Gastroesophageal sphincter (tissue), 4 donors: Measurements from ENCODE around the gene DUSP16. TPM values are rescaled to one million over a fixed set of nuclear protein-coding genes. Genes with fewer than 3 reads are reported as not detected.

ENCODE experiments used
- ATAC-seq: fragments of 150-250 bp; one replicate; pipeline ENCODE4 v1.9.1; 2016; ENCODE audit warnings: mild to moderate bottlenecking, moderate library complexity
- H3K27ac ChIP-seq, 4 donors: fragments of 200-600 bp; sonication (generic) in 3 of 4; 1 replicate in 3 of 4; 2 replicates in 1 of 4; pipeline ENCODE4 v1.5.1; 2016 to 2019
- H3K27me3 ChIP-seq: fragments of 200-600 bp; sonication (generic); one replicate; pipeline ENCODE4 v1.5.1; 2019
- H3K36me3 ChIP-seq, 2 donors: fragments of 200-600 bp; sonication (generic); one replicate each; pipeline ENCODE4 v1.5.1; 2019; ENCODE audit warnings: control low read depth in 1 of 2
- H3K4me1 ChIP-seq, 3 donors: fragments of 200-600 bp; sonication (generic); 1 replicate in 2 of 3; 2 replicates in 1 of 3; pipeline ENCODE4 v1.5.1; 2016 to 2019; ENCODE audit warnings: control low read depth in 2 of 3
- H3K4me3 ChIP-seq, 2 donors: fragments of 200-600 bp; sonication (generic); one replicate each; pipeline ENCODE4 v1.5.1; 2019; ENCODE audit warnings: mild to moderate bottlenecking in 1 of 2, moderate library complexity in 1 of 2
- H3K9me3 ChIP-seq, 3 donors: fragments of 200-600 bp; sonication (generic); one replicate each; pipeline ENCODE4 v1.5.1; 2017 to 2019; ENCODE audit warnings: control low read depth in 2 of 3
- EP300 ChIP-seq: sonication (generic); formaldehyde crosslinking; IDR thresholded peaks from one replicate; pipeline ENCODE4 v1.6.1; 2017; ENCODE audit warnings: antibody characterized with exemption, mild to moderate bottlenecking
- POLR2A ChIP-seq, 2 donors: fragments of 450-650 bp; IDR thresholded peaks; one replicate each; pipeline ENCODE4 v1.6.1; 2017; ENCODE audit warnings: antibody characterized with exemption in 2 of 2, mild to moderate bottlenecking in 2 of 2, moderate library complexity in 1 of 2
- POLR2AphosphoS5 ChIP-seq: sonication (generic); formaldehyde crosslinking; IDR thresholded peaks from one replicate; pipeline ENCODE4 v1.6.1; 2017; ENCODE audit warnings: antibody characterized with exemption
- WGBS, 2 donors: methylation state at CpG; one replicate each; pipeline ENCODE4 v1.1.5; 2018; ENCODE audit warnings: low coverage in 1 of 2; 5-methylcytosine and 5-hydroxymethylcytosine counted together
- total RNA-seq, 4 donors: library from RNA; depleted of rRNA; stranded (reverse); fragments of >200 nt; gene quantifications; one replicate each; pipeline ENCODE4 v1.1.0, GENCODE V29; 2016
- TF ChIP-seq, protein P1 (sequence below), 4 experiments: fragments of 200-600 bp in 2 of 4; fragments of 450-650 bp in 2 of 4; sonication (generic) in 1 of 4; IDR thresholded peaks; one replicate each; pipeline ENCODE4 v1.5.1; 2017 to 2019; ENCODE audit warnings: antibody characterized with exemption in 4 of 4, mild to moderate bottlenecking in 2 of 4, moderate library complexity in 2 of 4

DUSP16 gene
- total RNA-seq, 4 donors from 2014 or later, result 14.7 to 20.1 (median 17.1) TPM

- Histone ChIP-seq H3K4me3 (no peak overlapping the region), H3K27me3 (no peaks in the 10 kb centered on the region), H3K36me3 (peaks cover 0 to 42% of the 10 kb centered on the region in 2 donors), H3K27ac (no peak overlapping the region), H3K9me3 (no peaks in the 10 kb centered on the region), H3K4me1 (peaks cover 0 to 25% (median 0%) of the 10 kb centered on the region in 3 donors)
- TF ChIP-seq POLR2A (IDR thresholded peaks at IDR 0.05) (no peak), POLR2AphosphoS5 (no peak), EP300 (no peak)
- TF ChIP-seq, protein P1, sequence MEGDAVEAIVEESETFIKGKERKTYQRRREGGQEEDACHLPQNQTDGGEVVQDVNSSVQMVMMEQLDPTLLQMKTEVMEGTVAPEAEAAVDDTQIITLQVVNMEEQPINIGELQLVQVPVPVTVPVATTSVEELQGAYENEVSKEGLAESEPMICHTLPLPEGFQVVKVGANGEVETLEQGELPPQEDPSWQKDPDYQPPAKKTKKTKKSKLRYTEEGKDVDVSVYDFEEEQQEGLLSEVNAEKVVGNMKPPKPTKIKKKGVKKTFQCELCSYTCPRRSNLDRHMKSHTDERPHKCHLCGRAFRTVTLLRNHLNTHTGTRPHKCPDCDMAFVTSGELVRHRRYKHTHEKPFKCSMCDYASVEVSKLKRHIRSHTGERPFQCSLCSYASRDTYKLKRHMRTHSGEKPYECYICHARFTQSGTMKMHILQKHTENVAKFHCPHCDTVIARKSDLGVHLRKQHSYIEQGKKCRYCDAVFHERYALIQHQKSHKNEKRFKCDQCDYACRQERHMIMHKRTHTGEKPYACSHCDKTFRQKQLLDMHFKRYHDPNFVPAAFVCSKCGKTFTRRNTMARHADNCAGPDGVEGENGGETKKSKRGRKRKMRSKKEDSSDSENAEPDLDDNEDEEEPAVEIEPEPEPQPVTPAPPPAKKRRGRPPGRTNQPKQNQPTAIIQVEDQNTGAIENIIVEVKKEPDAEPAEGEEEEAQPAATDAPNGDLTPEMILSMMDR (IDR thresholded peaks at IDR 0.05), result no peak
- 70 to 73% methylated on average over 4 of the region's 4 CpGs for WGBS, 2 donors
- ATAC-seq, result no peak
Observed at GRCh38 chr12:12519354-12519998, 43.2 kb downstream of the DUSP16 start.

DNA sequence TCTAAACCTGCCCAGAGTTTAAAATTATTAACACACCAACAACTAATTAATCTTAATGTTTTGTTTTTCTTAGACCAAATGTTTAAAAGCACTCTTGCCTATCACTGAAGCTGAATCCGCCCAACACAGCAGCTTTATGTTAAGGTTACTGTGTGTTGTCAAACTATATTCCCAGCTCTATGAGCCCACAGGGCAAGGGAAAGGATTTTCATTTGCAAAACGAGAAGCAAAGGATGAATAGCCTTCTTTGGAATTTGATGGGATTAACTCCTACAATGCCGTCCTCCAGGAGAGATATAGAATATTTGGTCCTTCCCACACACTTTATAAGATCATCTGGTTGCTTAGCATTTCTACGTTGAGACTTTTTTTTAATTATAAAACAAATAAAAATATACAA, 43.7 kb downstream of the DUSP16 start:
- Histone ChIP-seq H3K27me3 (no peaks in the 10 kb centered on the region), H3K27ac (no peak overlapping the region)
- 40 to 56% methylated on average over 4 of the region's 4 CpGs for WGBS, 2 donors

GRCh38 chr12:12518464-12518845, 44.2 kb downstream of the DUSP16 start:
- ATAC-seq, result no peak
- Histone ChIP-seq H3K4me3 (no peak overlapping the region), H3K9me3 (no peaks in the 10 kb centered on the region), H3K27me3 (no peaks in the 10 kb centered on the region), H3K36me3 (peaks cover 0 to 43% of the 10 kb centered on the region in 2 donors), H3K4me1 (peaks cover 0 to 32% (median 0%) of the 10 kb centered on the region in 3 donors), H3K27ac (no peak overlapping the region)
- WGBS, 2 donors, result 89 to 90% methylated on average over 3 of the region's 3 CpGs
- TF ChIP-seq, protein P1 (IDR thresholded peaks at IDR 0.05), result no peak
- TF ChIP-seq EP300, result no peak

More for the DNA sequence above, 43.7 kb downstream of the DUSP16 start:
- Histone ChIP-seq H3K4me1 (peaks cover 0 to 28% (median 0%) of the 10 kb centered on the region in 3 donors), H3K36me3 (peaks cover 0 to 43% of the 10 kb centered on the region in 2 donors), H3K9me3 (no peaks in the 10 kb centered on the region), H3K4me3 (no peak overlapping the region)
- no peak for ATAC-seq
- no peak for TF ChIP-seq EP300
- TF ChIP-seq POLR2A (IDR thresholded peaks at IDR 0.05), result no peak
- TF ChIP-seq, protein P1 (IDR thresholded peaks at IDR 0.05), result no peak
- TF ChIP-seq POLR2AphosphoS5, result no peak

DNA sequence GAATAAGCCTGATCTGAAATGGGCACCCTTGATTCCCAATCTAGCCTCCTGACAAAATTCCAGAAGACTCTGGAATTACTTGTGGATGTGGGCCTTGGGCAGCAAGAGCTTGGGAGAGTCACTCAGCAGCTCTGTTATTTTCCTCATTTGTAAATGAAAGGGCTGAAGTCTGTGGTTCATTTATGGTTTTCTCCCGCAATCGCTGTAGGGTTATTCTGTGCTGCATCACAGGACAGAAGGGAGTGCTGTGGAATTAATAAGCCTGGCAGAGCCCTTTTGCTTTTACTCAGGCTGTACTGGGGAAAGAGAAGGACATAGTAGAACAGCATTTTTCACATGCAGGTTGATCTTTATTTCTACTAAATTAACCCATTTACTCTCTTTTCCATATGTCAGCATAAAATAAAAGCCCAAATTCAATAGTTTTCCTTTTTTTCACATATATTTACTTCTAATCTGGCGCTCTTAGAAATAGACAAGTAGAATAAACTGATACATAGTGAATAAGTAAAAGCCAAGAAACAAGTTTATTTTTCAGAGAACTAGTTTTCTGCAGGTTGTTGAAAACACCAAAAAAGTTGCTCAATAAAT, 49.2 kb downstream of the DUSP16 start:
- Histone ChIP-seq H3K36me3 (peaks cover 0 to 28% of the 10 kb centered on the region in 2 donors), H3K4me1 (peaks cover 0 to 29% (median 0%) of the 10 kb centered on the region in 3 donors), H3K27ac (no peak overlapping the region), H3K4me3 (no peak overlapping the region), H3K9me3 (no peaks in the 10 kb centered on the region), H3K27me3 (no peaks in the 10 kb centered on the region)
- no peak for ATAC-seq
- TF ChIP-seq EP300, result no peak
- no peak for TF ChIP-seq POLR2AphosphoS5
- TF ChIP-seq, protein P1 (IDR thresholded peaks at IDR 0.05), result no peak
- TF ChIP-seq POLR2A (IDR thresholded peaks at IDR 0.05), result no peak
- 45 to 68% methylated on average over 3 of the region's 3 CpGs for WGBS, 2 donors
